Measurements from ENCODE around the gene PPIF.

GRCh38 chr10:79346388-79347225, 662 bp upstream of the PPIF start:
- TF ChIP-seq CTCF (IDR thresholded peaks at IDR 0.05): no peak
- TF ChIP-seq POLR2A (IDR thresholded peaks at IDR 0.05): no peak
